Fibroblast of mammary gland (primary cell): ENCODE results near the gene MRPL52.
A peak's percentile ranks its signal among the peaks of the same experiment; 100 is the strongest.

Experiments used
- DNase-seq: peaks from one replicate; pipeline ENCODE4 v3.0.0-alpha.2; 2010; ENCODE audit warnings: low read depth
- H3K4me3 ChIP-seq: 2 replicates; pipeline ENCODE4 v1.5.1; 2011; ENCODE audit warnings: low read depth, mild to moderate bottlenecking, low read length, moderate library complexity; ENCODE audit not compliant: control insufficient read depth
- CTCF ChIP-seq: conservative IDR thresholded peaks from 2 replicates; pipeline ENCODE4 v1.5.1; 2011; ENCODE audit warnings: low read depth, low read length, inconsistent platforms; ENCODE audit not compliant: control insufficient read depth, insufficient read depth

MRPL52 gene

GRCh38 chr14:22878271-22879246 is 48.9 kb downstream of the MRPL52 start:
- H3K4me3 ChIP-seq, result no peak overlapping the region
- no peak for TF ChIP-seq CTCF
- DNase-seq, result no peak

DNA sequence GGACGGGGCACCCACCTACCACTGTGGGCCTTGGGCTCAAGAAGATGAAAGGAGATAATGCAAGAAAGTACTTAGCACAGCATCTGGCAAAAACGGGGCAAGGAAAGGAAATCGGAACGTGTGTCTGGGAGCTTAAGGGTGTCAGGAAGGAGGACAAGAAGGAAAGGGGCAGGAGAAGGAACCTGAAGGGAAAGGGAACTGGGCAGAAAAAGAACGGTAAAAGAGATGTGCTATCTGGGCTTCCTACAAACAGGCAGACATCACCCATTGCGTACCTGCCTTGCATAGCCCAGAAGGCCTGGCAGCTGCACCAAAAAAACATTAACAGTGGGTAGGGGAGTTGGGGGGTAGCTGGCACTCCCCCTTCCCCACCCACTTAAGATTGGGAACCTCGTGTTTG is 52.4 kb downstream of the MRPL52 start:
- no peak overlapping the region for H3K4me3 ChIP-seq
- no peak for DNase-seq
- TF ChIP-seq CTCF, result no peak

DNA sequence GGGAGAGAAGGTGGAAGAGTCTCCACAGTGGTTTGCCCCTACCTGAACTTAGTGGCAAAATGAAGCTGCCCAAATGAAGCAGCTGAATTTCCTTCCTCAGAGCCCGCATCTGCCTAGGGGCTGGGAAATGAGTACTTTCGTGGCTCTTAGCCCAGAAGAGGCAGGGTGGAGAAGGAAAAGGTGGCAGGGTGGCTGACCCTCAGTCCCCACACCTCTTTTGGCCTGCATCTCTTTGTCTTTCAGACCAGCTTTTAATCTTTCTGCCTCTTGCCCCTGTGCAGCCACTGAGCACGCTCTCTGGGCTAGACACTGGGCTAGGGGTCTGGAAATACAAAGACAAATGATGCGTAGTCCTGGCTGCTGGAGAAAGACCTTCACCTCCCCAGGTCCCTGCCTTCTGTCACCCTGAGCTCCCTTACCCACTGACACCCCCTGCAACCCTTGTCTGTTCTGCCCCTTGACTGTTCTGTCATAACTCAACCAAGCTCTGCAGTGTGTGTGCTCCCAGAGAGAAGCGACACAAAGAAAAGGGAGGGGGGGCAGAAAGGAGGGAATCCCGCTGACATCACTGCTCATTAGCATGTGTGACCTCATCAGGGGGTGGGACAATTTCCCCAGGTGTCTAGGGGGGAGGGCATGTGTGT is 53.0 kb downstream of the MRPL52 start:
- H3K4me3 ChIP-seq, result no peak overlapping the region
- DNase-seq, result peak; percentile 34
- no peak for TF ChIP-seq CTCF

DNA sequence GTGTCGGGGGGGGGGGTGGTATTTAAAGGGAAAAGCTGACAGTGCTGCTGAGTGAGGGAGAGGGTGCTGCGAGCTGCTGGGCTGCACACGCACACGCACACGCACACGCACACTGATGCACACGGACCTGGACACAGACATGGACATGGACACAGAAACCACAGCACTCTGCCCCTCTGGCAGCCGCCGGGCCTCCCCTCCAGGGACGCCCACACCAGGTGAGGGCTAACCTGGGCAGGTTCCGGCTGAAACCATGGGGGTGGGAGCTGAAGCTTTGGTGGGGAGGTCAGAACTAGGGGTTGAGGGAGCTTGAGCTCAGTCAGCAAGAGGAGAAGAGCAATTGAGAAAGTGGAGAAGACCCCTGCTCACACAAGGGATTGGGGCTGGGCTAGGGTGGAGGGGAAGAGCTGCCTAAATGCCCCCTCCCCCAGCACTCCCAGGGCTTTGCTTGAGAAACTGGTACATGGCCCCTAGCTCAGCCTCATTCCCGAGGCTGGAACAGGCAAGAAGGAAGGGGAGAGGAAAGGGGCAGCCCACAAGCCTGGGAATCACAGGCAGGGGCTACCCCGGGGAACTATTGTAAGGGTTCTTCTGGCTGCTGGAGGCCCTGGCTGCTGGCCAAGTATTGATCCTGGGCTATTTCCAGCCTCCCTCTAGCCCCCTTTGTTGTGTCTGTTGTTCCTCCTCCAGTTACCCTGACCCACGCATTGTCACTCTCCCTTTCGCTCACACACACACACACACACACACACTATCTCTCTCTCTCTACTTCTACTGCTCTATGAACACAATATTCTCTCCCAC is 53.7 kb downstream of the MRPL52 start, which contains the start of gene REM2:
Gene REM2, plus strand, starts transcription at position 50 of the 804 bp plus-strand sequence. Its CDS starts 66 bp downstream, at position 116.
- no peak for TF ChIP-seq CTCF
- no peak for DNase-seq
- H3K4me3 ChIP-seq, result no peak within 1 kb of the TSS

GRCh38 chr14:22884076-22884737 is 54.5 kb downstream of the MRPL52 start:
- no peak for DNase-seq
- no peak for TF ChIP-seq CTCF
- H3K4me3 ChIP-seq, result no peak overlapping the region
